WERI-Rb-1 (cell line): ENCODE results near the gene OSBPL6.

Experiments
- DNase-seq: peaks from one replicate; pipeline ENCODE4 v3.0.0-alpha.2; 2020
- H3K27ac ChIP-seq: fragments of 250-450 bp; sonication (Bioruptor Pico); 2 replicates; pipeline ENCODE4 v1.5.1; 2020; ENCODE audit warnings: mild to moderate bottlenecking, moderate library complexity
- H3K27me3 ChIP-seq: fragments of 250-450 bp; sonication (Bioruptor Pico); 2 replicates; pipeline ENCODE4 v1.5.1; 2021; ENCODE audit warnings: mild to moderate bottlenecking, low read depth, moderate library complexity; ENCODE audit not compliant: insufficient read depth, severe bottlenecking
- H3K36me3 ChIP-seq: fragments of 250-450 bp; sonication (Bioruptor Pico); 2 replicates; pipeline ENCODE4 v1.5.1; 2020; ENCODE audit warnings: mild to moderate bottlenecking, moderate library complexity
- H3K4me3 ChIP-seq: 2 replicates; pipeline ENCODE4 v1.5.1; 2011; ENCODE audit warnings: low read depth, mild to moderate bottlenecking, control low read depth, low read length
- H3K9me3 ChIP-seq: fragments of 250-450 bp; sonication (Bioruptor Pico); 2 replicates; pipeline ENCODE4 v1.5.1; 2021; ENCODE audit warnings: mild to moderate bottlenecking, moderate library complexity; ENCODE audit not compliant: severe bottlenecking
- TF ChIP-seq, protein P1 (sequence below): IDR thresholded peaks from 2 replicates; pipeline ENCODE4 v1.5.1; 2011; ENCODE audit warnings: low read depth, mild to moderate bottlenecking, control low read depth, inconsistent platforms, low read length

The OSBPL6 gene

DNA sequence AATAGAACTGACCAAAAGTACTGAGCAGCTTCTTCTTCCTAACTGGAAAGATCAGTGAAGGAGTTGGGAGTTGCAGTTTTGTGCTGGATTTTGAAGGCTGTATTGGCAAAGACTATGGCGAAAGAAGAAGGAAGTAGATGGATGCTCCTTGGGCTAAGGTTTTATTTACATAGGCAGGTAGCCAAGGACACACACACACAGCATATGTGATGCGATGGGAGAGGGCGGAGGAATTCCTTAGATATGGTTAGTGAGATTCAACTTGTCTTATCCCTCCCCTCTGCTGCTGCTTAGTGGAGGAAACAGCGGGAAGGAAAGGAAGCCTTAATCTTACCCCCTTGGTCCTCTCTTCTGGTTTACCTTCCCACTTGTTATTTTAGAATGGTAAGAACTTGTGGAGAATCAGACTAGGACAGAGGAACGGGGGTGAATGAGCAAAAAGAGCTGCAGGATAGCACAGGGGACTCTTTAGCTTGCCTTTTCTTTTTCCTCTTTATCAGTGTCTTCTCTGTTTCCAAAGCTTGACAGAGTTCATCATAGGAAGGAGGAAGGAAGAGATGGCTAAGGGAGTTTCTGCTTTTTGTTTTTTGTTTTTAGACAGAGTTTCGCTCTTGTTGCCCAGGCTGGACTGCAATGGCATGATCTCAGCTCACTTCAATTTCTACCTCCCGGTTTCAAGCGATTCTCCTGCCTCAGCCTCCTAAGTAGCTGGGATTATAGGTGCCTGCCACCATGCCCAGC is 87.9 kb downstream of the OSBPL6 start:
- TF ChIP-seq, protein P1, sequence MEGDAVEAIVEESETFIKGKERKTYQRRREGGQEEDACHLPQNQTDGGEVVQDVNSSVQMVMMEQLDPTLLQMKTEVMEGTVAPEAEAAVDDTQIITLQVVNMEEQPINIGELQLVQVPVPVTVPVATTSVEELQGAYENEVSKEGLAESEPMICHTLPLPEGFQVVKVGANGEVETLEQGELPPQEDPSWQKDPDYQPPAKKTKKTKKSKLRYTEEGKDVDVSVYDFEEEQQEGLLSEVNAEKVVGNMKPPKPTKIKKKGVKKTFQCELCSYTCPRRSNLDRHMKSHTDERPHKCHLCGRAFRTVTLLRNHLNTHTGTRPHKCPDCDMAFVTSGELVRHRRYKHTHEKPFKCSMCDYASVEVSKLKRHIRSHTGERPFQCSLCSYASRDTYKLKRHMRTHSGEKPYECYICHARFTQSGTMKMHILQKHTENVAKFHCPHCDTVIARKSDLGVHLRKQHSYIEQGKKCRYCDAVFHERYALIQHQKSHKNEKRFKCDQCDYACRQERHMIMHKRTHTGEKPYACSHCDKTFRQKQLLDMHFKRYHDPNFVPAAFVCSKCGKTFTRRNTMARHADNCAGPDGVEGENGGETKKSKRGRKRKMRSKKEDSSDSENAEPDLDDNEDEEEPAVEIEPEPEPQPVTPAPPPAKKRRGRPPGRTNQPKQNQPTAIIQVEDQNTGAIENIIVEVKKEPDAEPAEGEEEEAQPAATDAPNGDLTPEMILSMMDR: no peak
- no peak overlapping the region for H3K4me3 ChIP-seq
- peaks cover 5% of the 10 kb centered on the region for H3K36me3 ChIP-seq
- no peaks in the 10 kb centered on the region for H3K9me3 ChIP-seq
- H3K27me3 ChIP-seq: no peaks in the 10 kb centered on the region
- DNase-seq: no peak
- no peak overlapping the region for H3K27ac ChIP-seq

DNA sequence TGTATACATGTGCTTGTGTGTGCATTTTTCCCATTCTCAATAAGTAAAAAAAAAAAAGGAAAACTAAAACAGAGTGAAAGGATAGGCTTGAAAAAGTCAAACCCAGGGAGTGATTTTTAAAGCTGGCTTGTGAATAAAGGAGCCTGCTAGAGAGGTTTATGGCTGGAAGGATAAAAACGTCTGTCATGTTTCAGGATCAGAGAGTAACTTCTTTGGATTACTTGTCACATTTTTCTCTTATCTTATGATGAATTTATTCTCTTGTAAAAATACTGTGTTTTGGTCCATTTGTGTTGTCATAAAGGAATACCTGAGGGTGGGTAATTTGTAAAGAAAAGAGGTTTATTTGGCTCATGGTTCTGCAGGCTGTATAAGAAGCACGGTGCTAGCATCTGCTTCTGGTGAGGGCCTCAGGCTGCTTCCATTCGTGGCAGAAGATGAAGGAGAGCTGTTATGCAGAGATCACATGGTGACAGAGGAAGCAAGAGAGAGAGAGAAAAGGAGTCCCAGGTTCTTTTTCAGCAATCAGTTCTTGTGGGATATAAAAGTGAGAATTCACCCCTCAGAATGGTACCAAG is 89.1 kb downstream of the OSBPL6 start:
- H3K27ac ChIP-seq: no peak overlapping the region
- DNase-seq: no peak
- H3K27me3 ChIP-seq: no peaks in the 10 kb centered on the region
- H3K36me3 ChIP-seq: peaks cover 7% of the 10 kb centered on the region
- no peaks in the 10 kb centered on the region for H3K9me3 ChIP-seq
- H3K4me3 ChIP-seq: no peak overlapping the region
- TF ChIP-seq, protein P1: no peak

DNA sequence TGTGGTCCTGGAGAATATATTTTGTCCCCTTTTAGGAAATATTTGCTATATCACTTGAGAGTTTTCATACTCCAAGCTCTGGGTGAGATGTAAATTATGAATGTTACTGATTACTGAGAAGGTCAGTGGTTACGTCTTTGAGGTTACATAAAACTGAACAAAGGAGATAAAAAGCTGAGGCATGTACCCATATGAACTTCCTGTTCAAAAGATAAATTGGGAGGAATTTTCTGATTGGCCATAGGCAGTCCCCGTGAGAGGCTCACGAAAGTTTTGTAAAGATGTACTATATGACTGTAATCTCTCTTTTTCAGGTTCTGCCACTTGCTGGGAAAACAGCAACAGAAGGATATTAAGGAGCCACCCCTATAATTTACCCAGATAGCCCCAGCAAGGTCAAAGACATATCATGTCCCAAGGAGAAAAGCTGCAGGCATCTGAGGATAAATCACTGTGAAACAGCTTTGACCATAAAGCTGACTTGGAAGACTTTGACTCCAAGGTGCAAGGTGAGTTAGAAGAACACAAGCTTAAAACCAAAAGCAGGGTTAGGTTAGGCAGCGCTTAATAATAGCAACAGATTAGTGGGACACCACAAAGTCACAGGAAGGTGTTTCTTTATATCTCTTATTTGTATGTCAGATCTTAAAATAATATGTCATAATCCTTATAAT is 90.4 kb downstream of the OSBPL6 start:
- DNase-seq: no peak
- no peaks in the 10 kb centered on the region for H3K27me3 ChIP-seq
- no peak overlapping the region for H3K27ac ChIP-seq
- TF ChIP-seq, protein P1: no peak
- H3K9me3 ChIP-seq: no peaks in the 10 kb centered on the region
- peaks cover 7% of the 10 kb centered on the region for H3K36me3 ChIP-seq
- H3K4me3 ChIP-seq: no peak overlapping the region

DNA sequence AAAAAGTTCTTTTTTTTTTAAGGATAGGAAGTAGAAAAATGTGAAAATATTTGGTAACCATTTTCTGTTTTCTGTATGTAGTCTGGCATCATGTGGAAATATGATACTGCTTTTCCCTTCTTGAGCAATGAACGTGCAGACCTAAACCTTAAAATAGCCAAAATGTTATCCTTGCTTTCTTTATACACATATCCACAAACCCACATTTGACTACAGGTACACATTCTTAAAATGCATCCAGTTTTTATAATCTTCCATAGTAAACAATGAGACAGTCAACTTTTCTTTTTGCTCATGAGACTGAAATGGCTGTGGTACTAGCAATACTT is 90.9 kb downstream of the OSBPL6 start:
- peaks cover 7% of the 10 kb centered on the region for H3K36me3 ChIP-seq
- TF ChIP-seq, protein P1: no peak
- H3K27ac ChIP-seq: no peak overlapping the region
- no peak overlapping the region for H3K4me3 ChIP-seq
- no peaks in the 10 kb centered on the region for H3K27me3 ChIP-seq
- H3K9me3 ChIP-seq: no peaks in the 10 kb centered on the region
- no peak for DNase-seq

DNA sequence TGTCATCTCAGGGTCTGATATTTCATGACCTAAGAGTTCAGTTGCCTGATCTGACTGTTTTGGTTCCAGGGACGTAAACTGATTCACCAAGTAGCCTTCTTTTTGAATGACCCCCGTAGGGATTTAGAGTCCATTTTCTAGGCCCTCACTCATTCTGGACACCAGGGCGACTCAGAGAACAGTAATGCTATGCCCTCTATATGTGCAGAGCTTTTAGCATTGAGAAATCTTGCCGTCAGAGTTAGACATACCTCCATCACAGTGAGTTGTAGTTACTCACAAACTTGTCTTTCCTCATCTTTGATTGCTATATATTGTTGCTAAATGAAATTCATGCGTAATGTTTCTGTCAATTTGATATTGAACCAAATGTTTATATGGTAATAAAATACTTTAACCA is 92.3 kb downstream of the OSBPL6 start:
- H3K27ac ChIP-seq: no peak overlapping the region
- H3K36me3 ChIP-seq: peaks cover 7% of the 10 kb centered on the region
- no peak for DNase-seq
- no peak overlapping the region for H3K4me3 ChIP-seq
- H3K27me3 ChIP-seq: no peaks in the 10 kb centered on the region
- TF ChIP-seq, protein P1: no peak
- H3K9me3 ChIP-seq: no peaks in the 10 kb centered on the region
